NCI-H2227 treated with DMSO at 0.1 percent for 48 hours (cell line): ENCODE data around the gene PVALB.

Experiments
- DNase-seq: peaks from one replicate; lab custom pipeline; 2025; lab: John Stamatoyannopoulos, UW

Gene PVALB

GRCh38 chr22:36811094-36811800 lies 5.6 kb downstream of the PVALB start:
- DNase-seq: no peak

GRCh38 chr22:36809351-36809750 lies 7.5 kb downstream of the PVALB start:
- DNase-seq: no peak

DNA sequence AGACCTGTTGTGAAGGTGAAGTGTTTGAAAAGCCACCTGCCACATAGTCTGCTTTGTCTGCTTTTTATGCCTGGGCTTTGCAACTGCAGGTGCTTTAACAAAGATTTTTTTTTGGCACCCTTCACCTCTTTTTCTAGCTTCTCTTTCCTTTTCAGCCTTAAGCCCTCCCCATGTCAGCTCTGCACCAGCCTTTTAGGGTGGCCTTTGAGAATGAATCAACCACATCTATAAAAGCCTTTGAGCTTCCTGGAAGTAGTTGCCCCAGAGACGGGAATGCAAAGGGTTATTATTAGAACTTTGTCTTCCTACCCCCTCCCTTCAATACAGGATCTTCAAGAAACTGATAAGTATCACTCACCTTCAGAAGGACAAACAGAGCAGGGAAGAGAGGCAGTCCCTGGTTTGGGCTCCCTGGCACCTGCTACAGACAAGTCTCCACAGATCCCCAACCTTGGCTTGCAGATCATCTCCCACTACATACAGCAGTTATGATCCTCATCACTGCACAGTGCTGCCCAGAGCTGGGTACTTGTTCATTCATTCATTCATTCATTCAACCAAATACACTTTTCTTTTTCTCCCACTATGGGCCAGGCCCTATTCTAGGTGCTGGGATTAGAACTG lies 8.0 kb downstream of the PVALB start:
- no peak for DNase-seq

DNA sequence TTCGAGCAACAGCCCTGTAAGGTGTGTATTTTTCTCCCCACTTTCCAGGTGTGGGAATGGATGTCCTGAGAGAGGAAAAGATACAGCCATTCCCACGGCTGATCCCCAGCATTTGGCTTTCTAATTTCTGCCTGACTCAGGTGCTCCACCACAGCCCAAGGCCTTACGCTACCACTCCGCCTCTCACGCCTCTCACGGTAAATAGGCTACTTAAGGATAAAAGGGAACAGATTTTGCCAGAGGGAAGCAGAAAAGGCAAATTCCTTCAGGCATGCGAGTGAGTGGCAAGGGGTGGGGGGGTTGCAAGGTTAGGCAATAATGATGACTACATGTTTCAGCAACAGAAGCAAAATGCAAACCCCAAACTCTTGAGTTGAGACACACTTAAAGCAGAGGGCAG lies 9.2 kb downstream of the PVALB start:
- DNase-seq: no peak

- no peak for DNase-seq
Observed at GRCh38 chr22:36806835-36807234, 10.0 kb downstream of the PVALB start.

DNA sequence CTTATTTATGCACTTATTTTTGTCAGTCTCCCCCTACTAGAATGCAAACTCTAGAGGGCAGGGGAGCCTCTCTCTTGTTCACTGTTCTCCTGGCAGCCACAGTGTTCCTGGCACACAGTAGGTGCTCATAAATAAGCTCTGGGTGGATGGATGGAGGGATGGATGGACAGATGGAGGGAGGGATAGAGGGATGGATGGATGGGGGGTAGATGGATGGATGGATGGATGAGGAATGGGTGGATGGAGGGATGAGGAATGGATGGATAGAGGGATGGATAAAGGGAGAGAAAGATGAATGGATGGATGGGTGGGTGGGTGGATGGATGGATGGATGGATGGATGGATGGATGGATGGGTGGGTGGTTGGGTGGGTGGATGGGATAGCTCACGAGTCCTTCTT lies 13.5 kb downstream of the PVALB start:
- DNase-seq: no peak

GRCh38 chr22:36798674-36799066 lies 18.2 kb downstream of the PVALB start:
- DNase-seq: no peak

DNA sequence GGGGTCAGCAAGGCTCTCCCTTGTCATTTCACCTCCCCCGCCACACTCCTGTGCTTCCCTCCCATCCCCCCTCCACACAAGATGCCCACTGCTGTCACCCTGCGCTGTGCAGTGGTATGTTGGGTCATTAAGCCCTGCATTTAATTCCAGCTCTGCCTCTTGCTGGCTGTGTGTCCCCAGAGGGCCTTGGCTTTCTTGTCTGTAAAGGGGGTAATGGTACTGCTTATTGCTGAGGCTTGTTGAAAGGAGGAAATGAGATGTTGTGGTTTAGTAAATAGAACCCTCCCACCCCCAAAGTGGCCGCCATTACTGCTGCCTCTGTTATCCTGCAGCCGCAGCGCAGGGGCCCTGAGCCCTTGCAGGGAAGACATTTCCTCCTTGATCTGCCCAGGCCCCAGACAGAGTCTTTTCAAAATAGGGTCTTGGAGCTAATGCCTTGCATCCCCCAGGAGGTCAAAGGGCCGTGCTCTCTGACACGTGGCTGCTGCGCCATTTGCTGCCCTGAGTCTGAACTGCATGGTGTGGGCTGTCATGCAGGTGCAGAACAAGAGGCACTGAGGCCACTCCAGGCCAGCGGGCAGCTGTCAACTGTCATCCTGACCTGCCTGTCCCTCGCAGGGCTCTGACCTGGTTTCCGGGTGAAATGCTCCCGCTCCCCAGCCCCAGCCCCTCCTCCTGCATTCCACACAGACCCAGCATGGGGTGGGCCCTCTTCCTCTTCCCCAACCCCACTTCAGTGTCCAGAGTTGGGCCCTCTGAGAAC lies 18.7 kb downstream of the PVALB start:
- DNase-seq: peak; percentile 5

DNA sequence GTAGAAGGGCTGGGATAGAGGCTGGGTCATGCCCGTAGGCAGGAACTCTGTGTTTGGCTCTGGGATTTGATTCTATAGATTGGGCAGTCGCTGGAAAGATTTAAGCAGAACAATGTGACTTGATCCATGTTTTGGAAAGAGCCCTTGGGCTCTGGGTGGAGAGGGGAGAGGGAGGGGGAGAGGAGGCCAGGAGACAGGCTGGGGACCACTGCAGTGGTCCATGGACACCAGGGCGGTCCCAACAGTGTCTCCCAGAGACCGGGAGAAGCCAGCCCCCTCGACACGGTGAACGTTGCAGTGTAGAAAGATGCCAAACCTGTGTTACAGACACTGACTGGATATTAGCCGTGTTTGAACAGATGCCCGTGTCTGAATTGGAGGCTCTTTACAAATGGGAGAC lies 19.5 kb downstream of the PVALB start:
- no peak for DNase-seq

GRCh38 chr22:36796552-36797175 lies 20.2 kb downstream of the PVALB start:
- no peak for DNase-seq

DNA sequence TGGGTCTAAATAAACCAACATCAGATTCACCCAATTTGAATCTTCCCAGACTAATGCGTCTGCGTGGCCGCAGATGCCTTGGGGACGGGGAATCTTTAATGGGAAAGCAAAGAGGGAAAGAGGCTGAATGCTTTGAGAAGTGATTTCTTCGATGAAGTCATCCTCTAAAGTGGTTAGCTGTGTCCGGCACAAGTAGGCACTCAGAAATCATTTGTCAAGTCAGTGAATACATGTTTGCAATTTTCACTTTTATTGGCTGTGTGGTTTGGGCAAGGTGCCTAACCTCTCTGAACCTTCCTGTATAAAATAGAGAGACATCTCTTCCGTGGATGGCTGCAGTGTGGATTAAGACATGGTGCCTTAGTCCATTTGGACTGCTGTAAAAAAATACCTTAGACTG lies 21.2 kb downstream of the PVALB start:
- DNase-seq: no peak

DNA sequence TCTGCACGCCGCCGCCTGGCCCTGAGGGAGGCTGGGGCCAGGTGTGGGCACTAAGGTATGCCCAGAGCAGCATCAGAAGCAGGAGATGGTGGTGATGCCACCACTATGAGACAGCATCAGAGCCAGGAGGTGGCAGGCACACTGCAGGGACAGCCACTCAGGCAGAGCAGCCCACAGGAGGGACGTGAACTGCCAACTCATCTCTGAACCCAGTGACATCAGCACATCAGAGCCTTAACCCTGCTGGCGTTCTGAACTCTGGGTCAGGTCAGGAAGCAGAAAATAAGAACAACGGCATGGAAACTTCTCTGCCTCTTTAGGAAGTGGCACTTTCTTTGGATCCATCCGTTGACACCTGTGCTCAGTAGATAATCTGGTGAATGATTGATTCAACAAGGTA lies 26.2 kb downstream of the PVALB start:
- no peak for DNase-seq

GRCh38 chr22:36787204-36787988 lies 29.4 kb downstream of the PVALB start:
- DNase-seq: no peak

DNA sequence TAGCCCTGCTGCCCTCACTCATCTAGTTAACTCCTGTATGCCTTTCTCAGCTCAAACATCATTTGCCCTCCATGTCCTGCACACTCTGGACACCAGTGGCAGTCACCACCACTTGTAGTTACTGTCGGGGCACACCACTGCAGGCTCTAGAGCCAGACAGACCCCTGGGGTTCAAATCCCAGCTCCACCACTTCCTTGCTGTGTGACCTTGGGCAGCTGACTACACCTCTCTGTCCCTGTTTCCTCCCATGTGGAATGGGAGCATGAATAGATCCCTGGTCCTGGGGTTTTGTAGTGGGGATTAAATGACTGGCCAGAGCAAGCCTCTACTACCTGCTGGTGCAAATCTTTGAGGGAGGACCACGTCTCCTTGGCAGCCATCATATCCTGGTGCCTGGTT lies 33.1 kb downstream of the PVALB start:
- DNase-seq: no peak

DNA sequence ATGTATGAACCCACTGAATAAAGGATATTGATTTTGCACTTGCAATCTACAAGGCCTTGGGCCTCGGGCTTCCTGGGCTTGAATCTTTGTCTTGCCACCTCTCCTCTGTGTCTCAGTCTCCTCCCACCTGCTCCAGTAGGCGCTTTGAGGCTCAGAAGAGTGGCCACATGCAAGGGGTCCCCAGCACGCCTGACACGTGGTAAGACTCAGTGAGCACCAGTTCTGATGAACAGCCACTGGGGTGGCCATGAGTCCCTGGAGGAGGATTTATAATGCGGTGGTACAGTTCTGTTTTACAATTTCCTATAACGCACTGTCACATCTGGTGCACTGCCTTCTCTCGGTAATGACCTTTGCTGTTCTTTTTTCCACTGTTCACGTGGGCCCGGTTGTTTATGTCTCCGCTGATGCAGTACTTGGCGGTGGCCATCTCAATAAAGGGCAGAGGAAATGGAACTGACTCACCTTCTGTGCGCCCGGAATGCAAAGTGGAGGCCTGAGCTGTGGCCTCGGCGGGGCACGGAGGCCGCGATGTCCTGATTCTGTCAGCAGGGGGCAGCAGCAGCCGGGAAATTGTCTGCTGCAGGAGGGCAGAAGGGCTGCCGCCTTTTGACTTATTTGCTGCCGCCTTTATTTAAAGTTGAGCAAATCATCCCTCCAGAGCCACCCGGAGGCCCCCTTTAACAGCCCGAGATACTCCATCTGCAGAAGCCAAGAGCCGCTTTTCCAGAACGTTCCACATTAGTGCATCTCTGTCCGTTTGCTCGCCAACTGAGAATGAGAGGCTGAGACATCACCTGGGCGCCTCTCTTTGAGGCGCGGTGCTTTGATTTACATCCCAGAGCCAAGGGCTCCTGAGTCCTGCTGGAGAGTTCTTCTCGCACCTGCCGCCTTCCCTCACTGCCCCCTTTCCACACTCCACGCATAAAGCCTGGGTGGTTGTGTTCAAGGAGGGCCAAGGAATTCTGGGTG lies 34.9 kb downstream of the PVALB start:
- peak; percentile 26 for DNase-seq

DNA sequence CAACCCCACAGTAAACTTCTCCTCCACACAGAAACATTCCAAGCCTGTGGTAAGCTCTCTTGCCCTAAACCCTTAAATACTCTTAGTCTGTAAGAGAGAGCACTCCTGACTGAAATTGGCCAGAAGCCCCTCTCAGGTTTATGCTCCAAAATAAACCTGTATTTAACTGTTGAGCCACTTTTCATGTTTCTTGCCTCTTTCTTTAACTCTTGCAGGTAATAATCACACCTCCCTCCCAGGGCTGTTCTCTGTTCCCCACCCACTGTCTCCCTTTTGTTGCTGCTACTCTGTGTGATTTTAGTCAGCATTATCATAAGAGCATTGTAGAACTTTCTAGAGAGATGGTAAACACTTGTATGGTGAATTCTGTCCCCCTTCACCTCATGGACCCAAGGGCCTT lies 38.8 kb downstream of the PVALB start:
- no peak for DNase-seq

- no peak for DNase-seq
Observed at GRCh38 chr22:36776722-36777121, 40.1 kb downstream of the PVALB start.

DNA sequence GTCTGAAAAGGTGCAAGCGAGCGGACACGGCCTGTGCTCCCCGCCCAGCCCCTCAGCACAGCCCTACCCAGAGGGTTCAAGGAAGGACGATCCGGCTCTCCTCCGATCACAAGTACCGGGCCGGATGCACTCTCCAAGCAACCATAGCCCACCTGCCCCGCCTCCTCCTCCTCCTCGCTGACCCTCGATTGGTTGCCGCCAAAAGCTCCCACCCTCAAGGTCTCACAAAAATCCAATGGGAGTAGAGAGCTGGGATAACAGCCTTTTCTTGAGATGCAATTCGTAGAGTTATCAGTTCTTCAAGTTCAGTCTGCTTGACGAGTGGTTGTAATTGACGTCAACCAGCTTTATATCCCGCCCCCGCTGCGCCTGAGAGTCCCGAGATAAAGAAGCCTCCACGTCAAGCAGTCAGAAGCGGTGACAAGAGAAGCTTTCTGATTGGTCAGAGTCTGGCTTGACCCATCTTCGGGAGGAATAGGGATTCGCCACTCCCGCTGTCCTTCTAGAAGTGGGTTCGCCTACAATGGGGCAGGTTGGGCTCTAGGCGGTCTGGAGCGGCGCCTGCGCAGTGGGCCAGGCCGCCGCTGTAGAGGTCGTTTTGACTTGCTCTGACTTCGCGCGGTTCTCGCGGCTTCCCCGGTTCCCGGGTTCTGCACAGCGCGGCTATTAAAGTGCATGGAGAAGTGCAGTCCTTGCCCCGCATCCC lies 40.7 kb downstream of the PVALB start, which contains the start of gene IFT27:
TSS of gene IFT27 (minus strand) at position 156 of the 706 bp plus-strand sequence. CDS start 412 bp downstream, outside the sequence.
- DNase-seq: peak; percentile 95

DNA sequence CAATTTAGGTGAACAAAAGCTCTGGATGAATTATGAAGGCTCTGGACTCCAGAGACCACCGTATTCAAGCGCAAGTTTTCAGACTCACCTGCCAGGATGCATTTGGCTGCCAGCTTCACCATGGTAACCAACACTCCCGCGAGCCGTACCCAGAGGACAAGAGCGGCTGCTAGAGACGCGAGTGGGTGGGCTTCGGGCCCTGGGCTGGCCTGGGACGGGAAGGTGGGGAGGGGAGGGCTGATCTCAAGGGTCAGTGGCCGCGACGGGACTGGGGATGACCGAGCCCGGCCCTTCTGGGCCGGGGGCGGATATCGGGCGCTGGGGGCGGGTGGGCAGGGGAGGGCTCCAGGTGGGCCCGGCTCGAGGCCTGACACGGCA lies 41.3 kb downstream of the PVALB start:
- DNase-seq: no peak

GRCh38 chr22:36773935-36774334 lies 42.9 kb downstream of the PVALB start:
- peak; percentile 21 for DNase-seq
